Common myeloid progenitor, CD34-positive (primary cell): ENCODE data around the gene ITIH3.

ENCODE experiments used
- CTCF ChIA-PET: fragments of 350-600 bp; sonication (Branson Sonifier 250); formaldehyde crosslinking; loops from one replicate; lab custom pipeline; 2021; ENCODE audit warnings: antibody characterized with exemption; lab: Charles Lee
- POLR2A ChIA-PET: fragments of 350-600 bp; sonication (Branson Sonifier 250); formaldehyde crosslinking; loops from one replicate; lab custom pipeline; 2021; ENCODE audit warnings: antibody characterized with exemption; lab: Charles Lee
- DNase-seq, 3 donors: peaks; one replicate each; pipeline versions ENCODE4 v3.0.0 to v3.0.0-alpha.2; 2013
- H3K27ac ChIP-seq, 2 experiments: 1 replicate in 1 of 2; 2 replicates in 1 of 2; pipeline ENCODE4 v1.7.0; 2013; ENCODE audit warnings: inconsistent platforms in 2 of 2, low read length in 2 of 2, mild to moderate bottlenecking in 2 of 2, low read depth in 1 of 2, moderate library complexity in 1 of 2; ENCODE audit not compliant: severe bottlenecking in 2 of 2, insufficient read depth in 1 of 2, poor library complexity in 1 of 2
- H3K27me3 ChIP-seq, 5 experiments: replicated peaks in 2 of 5; 1 replicate in 3 of 5; 2 replicates in 2 of 5; pipeline versions ENCODE4 v1.6.1 to v1.7.0; 2013; ENCODE audit warnings: low read length in 4 of 5, mild to moderate bottlenecking in 2 of 5, moderate library complexity in 2 of 5, inconsistent platforms in 1 of 5; ENCODE audit not compliant: insufficient read depth in 5 of 5, control insufficient read depth in 4 of 5
- H3K36me3 ChIP-seq, 4 experiments: 1 replicate in 2 of 4; 2 replicates in 2 of 4; pipeline versions ENCODE4 v1.6.1 to v1.7.0; 2013; ENCODE audit warnings: low read length in 3 of 4, control low read depth in 1 of 4, mild to moderate bottlenecking in 1 of 4; ENCODE audit not compliant: control insufficient read depth in 4 of 4, insufficient read depth in 4 of 4
- H3K4me1 ChIP-seq, 4 experiments: 1 replicate in 3 of 4; 2 replicates in 1 of 4; pipeline versions ENCODE4 v1.6.1 to v1.7.1; 2013; ENCODE audit warnings: low read length in 3 of 4, mild to moderate bottlenecking in 3 of 4, control low read depth in 1 of 4, inconsistent platforms in 1 of 4, moderate library complexity in 1 of 4; ENCODE audit not compliant: control insufficient read depth in 4 of 4, insufficient read depth in 4 of 4; ENCODE audit errors: control extremely low read depth in 1 of 4
- H3K4me3 ChIP-seq, 7 experiments: 1 replicate in 4 of 7; 2 replicates in 3 of 7; pipeline versions ENCODE4 v1.5.1 to v1.7.0; 2013; ENCODE audit warnings: mild to moderate bottlenecking in 7 of 7, low read length in 6 of 7, moderate library complexity in 6 of 7, inconsistent platforms in 2 of 7, low read depth in 2 of 7, control low read depth in 1 of 7; ENCODE audit not compliant: insufficient read depth in 4 of 7, control insufficient read depth in 1 of 7; ENCODE audit errors: extremely low read depth in 1 of 7
- H3K9me3 ChIP-seq, 5 experiments: 1 replicate in 4 of 5; 2 replicates in 1 of 5; pipeline versions ENCODE4 v1.6.1 to v1.7.1; 2013; ENCODE audit warnings: low read length in 4 of 5, mild to moderate bottlenecking in 2 of 5, inconsistent platforms in 1 of 5, low read depth in 1 of 5, moderate library complexity in 1 of 5; ENCODE audit not compliant: control insufficient read depth in 4 of 5, insufficient read depth in 2 of 5; ENCODE audit errors: control extremely low read depth in 1 of 5
- WGBS: methylation state at CpG from one replicate; pipeline ENCODE4 v1.1.5; 2013; ENCODE audit not compliant: insufficient coverage; 5-methylcytosine and 5-hydroxymethylcytosine counted together

Gene ITIH3

DNA sequence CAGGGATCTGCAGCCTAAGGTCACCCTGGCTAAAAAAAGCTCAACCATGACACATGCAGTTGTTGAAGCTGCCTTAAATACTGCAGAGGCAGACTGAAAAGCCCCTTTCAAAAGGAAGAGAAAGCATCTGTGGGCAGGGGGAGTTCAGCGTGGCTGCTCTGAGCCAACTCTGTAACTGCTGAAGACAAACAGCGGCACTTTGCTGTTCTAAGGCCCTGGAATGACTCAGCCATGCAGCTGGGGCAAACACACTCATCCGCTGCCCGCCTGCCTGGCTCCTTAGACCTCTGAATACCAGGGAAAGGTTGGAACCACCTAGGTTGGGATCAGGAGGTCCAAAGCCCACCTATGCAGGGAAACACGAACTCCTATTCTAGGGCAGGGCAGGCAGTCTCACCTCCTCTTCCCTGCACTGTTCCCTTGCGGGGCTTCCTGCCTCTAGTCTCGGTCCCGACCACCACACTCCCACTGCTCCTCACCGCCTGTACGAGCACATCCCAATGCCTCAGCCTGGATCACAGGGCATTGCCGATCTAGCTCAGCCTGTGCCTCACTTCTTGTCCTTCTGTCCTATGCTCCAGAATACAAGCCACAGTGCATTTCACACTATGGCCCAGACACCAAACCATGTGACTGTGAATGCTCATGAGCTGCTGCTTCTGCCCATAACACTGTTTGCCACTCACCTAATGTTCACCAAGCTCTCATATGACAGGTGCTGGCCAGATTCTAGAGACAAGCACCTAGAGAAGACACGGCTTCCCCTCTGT lies 46.8 kb downstream of the ITIH3 start:
- Histone ChIP-seq H3K27ac (no peak overlapping the region), H3K4me3 (no peak overlapping the region), H3K9me3 (no peaks in the 10 kb centered on the region), H3K36me3 (peaks cover 4 to 47% (median 27%) of the 10 kb centered on the region in 4 experiments), H3K4me1 (peaks cover 0 to 5% (median 3%) of the 10 kb centered on the region in 4 experiments), H3K27me3 (no peaks in the 10 kb centered on the region)
- no peak for DNase-seq
- POLR2A ChIA-PET = no interaction called here
- 99% methylated on average over 12 of the region's 12 CpGs for WGBS
- CTCF ChIA-PET = interaction anchor here (0.7 to 4.0 kb wide), 5 partner anchors 9 to 50 kb away, joined by 3 to 13 read pairs (median 4); no protein-coding TSS in a partner anchor

GRCh38 chr3:52841981-52842340 lies 47.4 kb downstream of the ITIH3 start:
- no peak for DNase-seq
- Histone ChIP-seq H3K36me3 (peaks cover 3 to 45% (median 27%) of the 10 kb centered on the region in 4 experiments), H3K27me3 (no peaks in the 10 kb centered on the region), H3K9me3 (no peaks in the 10 kb centered on the region), H3K27ac (no peak overlapping the region), H3K4me3 (no peak overlapping the region), H3K4me1 (peaks cover 0 to 9% (median 6%) of the 10 kb centered on the region in 4 experiments)
- 89% methylated on average over 12 of the region's 12 CpGs for WGBS
- POLR2A ChIA-PET = no interaction called here
- CTCF ChIA-PET = interaction anchor here (1.2 to 4.0 kb wide), 3 partner anchors 9 to 15 kb away, joined by 3 to 13 read pairs (median 4); no protein-coding TSS in a partner anchor

DNA sequence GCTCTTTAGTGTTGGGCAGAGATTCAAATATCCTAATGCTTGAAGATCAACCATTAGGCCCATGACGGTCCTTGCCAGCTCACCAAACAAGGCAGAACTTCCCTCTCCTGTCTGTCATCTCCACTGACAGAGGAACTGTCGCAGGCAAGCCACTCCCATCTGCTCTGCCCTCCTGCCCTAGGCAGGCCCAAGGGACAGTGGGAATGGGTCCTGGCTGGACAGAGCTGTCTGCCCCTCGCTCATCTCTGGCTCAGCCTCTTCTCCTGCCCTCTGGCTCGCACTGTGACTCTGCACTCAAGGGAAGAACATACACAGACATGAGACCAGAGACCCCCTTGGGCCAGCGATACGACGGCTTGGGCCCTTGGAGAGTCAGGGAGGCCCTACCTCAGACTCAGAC lies 47.8 kb downstream of the ITIH3 start:
- CTCF ChIA-PET = interaction anchor here (1.2 to 4.0 kb wide), 4 partner anchors 8 to 99 kb away, joined by 3 to 13 read pairs (median 4); no protein-coding TSS in a partner anchor
- Histone ChIP-seq H3K9me3 (no peaks in the 10 kb centered on the region), H3K4me3 (no peak overlapping the region), H3K27me3 (no peaks in the 10 kb centered on the region), H3K27ac (no peak overlapping the region), H3K36me3 (peaks cover 3 to 47% (median 26%) of the 10 kb centered on the region in 4 experiments), H3K4me1 (peaks cover 0 to 9% (median 6%) of the 10 kb centered on the region in 4 experiments)
- POLR2A ChIA-PET = no interaction called here
- no peak for DNase-seq
- 83% methylated on average over 7 of the region's 7 CpGs for WGBS

DNA sequence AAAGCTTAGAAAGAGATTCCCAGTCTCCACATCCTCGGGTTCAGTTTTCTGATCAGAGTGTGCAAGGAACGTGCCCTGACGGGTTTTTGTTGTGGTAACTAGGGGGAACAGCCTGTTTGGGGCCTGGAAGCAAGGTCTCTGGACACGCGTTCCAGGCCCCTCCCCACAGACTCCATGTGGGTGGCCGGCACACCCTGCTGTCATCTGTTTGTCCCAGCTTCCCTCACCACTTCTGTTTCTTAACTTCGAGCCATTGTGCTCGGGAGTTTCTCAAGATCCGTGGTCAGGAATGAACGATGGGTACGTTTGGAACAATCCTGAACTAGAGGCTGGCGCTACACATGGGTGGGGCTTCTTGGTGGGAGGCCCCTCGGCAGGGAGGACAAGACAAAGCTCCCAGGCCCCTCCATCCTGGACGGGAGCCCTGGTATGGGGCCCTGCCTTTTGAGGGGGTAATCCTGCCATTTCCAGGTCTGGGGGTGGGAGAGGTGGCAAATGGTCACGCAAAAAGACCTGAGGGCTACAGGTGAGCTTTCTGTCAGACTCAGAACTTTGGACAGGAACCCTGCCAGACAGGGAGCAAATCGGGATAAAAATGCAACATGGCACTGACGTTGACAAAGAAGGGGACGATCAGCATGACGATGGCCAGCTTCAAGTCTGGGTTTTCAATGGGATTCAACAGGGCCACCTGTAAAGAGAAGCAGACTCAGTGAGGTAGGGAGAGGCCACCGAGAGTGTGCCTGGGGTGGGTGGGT lies 48.7 kb downstream of the ITIH3 start:
- H3K4me1 ChIP-seq = peaks cover 0 to 9% (median 7%) of the 10 kb centered on the region in 4 experiments
- CTCF ChIA-PET = interaction anchor here (1.2 to 4.0 kb wide), 5 partner anchors 7 to 100 kb away, joined by 3 to 13 read pairs (median 4); no protein-coding TSS in a partner anchor
- no peak for DNase-seq
- no peak overlapping the region for H3K27ac ChIP-seq
- POLR2A ChIA-PET = no interaction called here
- no peaks in the 10 kb centered on the region for H3K27me3 ChIP-seq
- no peaks in the 10 kb centered on the region for H3K9me3 ChIP-seq
- H3K4me3 ChIP-seq = no peak overlapping the region
- 97% methylated on average over 14 of the region's 20 CpGs for WGBS
- H3K36me3 ChIP-seq = peaks cover 6 to 49% (median 28%) of the 10 kb centered on the region in 4 experiments

GRCh38 chr3:52843881-52844280 lies 49.3 kb downstream of the ITIH3 start:
- 100% methylated on average over 1 of the region's 2 CpGs for WGBS
- H3K4me3 ChIP-seq = no peak overlapping the region
- H3K27me3 ChIP-seq = no peaks in the 10 kb centered on the region
- no peaks in the 10 kb centered on the region for H3K9me3 ChIP-seq
- ChIA-PET POLR2A (no interaction called here), CTCF (interaction anchor here (0.6 to 1.9 kb wide), 5 partner anchors 9 to 101 kb away, joined by 3 to 5 read pairs (median 3); no protein-coding TSS in a partner anchor)
- DNase-seq = no peak
- H3K27ac ChIP-seq = no peak overlapping the region
- peaks cover 8 to 50% (median 31%) of the 10 kb centered on the region in 4 experiments for H3K36me3 ChIP-seq
- peaks cover 0 to 9% (median 7%) of the 10 kb centered on the region in 4 experiments for H3K4me1 ChIP-seq

DNA sequence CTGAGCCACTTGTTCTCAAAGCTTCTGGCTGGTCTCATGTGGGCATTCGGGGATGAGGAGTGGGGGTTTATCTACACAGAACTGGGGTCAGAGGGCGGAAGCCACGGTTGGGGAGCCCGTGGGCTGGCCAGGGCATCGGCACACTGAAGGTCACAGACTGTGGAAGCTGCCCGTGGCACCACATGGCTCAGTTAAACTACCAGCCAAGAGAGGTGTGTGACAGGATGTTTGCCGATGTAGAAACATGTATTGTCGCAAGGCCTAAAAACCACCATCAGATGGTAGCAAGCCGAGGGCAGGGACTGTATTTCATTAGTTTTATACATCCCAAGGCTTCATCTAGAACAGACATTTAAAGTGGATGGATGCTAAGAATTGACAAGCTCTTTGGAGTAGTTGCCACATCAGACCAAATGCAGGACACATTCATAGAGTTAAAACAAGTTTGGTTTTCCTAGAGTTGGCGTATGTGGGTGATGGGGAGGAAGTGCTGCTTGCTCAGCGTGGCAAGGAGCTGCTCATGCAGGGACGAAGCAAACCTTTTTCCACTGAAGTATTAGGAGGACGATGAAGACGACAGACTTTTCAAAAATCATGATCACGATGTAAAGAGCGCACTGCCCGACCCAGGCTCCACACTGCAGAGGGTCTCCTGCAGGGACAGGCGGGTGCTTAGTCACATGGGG lies 49.8 kb downstream of the ITIH3 start:
- no peaks in the 10 kb centered on the region for H3K9me3 ChIP-seq
- peaks cover 8 to 56% (median 32%) of the 10 kb centered on the region in 4 experiments for H3K36me3 ChIP-seq
- H3K4me1 ChIP-seq = peaks cover 0 to 9% (median 7%) of the 10 kb centered on the region in 4 experiments
- H3K4me3 ChIP-seq = no peak overlapping the region
- CTCF ChIA-PET = interaction anchor here (0.6 to 1.9 kb wide), 7 partner anchors 8 to 35 kb away, joined by 3 to 6 read pairs (median 3); no protein-coding TSS in a partner anchor
- H3K27ac ChIP-seq = no peak overlapping the region
- POLR2A ChIA-PET = no interaction called here
- WGBS = 98% methylated on average over 15 of the region's 18 CpGs
- DNase-seq = no peak
- no peaks in the 10 kb centered on the region for H3K27me3 ChIP-seq
